ENCODE data around the gene LSM5.
"Not testable (repeated sequence)": the region's sequence is repeated elsewhere in the genome, so short reads cannot be mapped to it uniquely, and the experiment has no call there.

Gene LSM5

DNA sequence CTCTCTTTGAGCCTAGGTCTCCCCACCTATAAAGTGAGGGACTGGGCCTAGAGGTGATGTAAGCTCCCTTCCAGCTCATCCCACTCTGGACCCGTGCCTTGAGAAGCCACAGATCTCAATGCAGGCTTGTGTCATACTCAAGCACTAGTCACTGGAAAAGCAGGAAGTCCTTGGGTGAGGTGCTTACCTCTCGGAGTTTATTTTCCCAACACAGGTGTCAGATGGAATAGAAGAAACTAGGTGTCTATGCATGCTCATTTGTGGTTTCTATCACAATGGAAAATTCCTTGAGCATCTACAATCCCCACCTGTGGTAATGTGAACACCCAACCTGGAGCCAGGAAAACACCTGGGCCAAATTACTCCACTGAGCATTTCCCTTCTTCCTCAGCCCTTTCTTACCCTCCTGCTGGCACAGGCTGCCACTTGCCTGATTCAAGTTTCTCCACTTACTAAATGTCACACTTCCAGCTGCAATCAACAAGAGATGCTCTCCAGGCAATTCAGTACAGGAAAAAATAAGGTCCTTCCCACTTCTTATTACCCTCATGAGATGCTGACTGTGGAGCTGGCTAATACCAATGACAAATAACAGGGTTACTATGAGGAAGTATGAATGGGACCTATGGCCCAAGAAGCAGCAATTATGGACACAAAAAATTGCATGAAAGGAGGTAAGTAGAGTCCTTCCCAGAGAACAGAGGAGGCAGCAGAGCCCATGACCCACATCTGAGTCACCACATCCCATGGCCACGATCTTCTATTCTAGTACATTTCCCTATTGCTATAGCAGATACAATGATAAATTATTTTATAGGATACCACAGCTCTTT lies 13.1 kb downstream of the LSM5 start:
- H3K27me3 ChIP-seq (ENCODE audit: control insufficient read depth, insufficient read depth, low read length) = no peaks in the 10 kb centered on the region
- H3K4me1 ChIP-seq (ENCODE audit: control insufficient read depth, insufficient read depth, low read length) = no peaks in the 10 kb centered on the region
- no peak overlapping the region for H3K9ac ChIP-seq (ENCODE audit: low read depth, low read length)
- H3K9me3 ChIP-seq (ENCODE audit: control insufficient read depth, insufficient read depth, low read length) = no peaks in the 10 kb centered on the region
- H3K4me3 ChIP-seq (ENCODE audit: low read depth, low read length) = no peak overlapping the region
- no peaks in the 10 kb centered on the region for H3K36me3 ChIP-seq (ENCODE audit: control insufficient read depth, insufficient read depth, low read length)

DNA sequence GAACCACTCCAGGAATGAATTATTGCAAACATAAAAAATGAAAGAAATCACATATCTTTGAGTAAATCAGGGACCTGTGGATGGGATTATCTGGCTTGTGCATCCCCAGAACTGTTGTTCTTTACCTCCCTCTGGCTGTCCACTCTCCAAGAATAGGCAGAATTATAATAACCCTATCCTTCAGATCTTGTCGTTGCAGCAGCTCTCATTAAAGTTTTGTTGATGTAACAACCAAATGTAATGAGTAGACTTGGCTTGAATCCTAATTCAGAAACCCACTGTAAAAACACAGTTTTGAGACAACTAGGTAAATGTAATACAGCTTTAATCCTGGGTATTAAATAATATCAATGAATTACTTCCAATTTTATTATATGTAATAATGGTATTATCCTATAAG lies 16.2 kb downstream of the LSM5 start:
- H3K9ac ChIP-seq (ENCODE audit: low read depth, low read length) = no peak overlapping the region

DNA sequence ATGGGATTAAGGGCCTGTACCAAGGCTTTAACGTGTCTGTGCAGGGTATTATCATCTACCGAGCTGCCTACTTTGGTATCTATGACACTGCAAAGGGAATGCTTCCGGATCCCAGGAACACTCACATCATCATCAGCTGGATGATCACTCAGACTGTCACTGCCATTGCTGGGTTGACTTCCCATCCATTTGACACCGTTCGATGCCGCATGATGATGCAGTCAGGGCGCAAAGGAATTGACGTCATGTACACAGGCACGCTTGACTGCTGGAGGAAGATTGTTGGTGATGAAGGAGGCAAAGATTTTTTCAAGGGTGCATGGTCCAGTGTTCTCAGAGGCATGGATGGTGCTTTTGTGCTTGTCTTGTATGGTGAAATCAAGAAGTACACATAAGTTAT lies 18.2 kb downstream of the LSM5 start:
- no peaks in the 10 kb centered on the region for H3K27me3 ChIP-seq (ENCODE audit: control insufficient read depth, insufficient read depth, low read length)
- no peaks in the 10 kb centered on the region for H3K4me1 ChIP-seq (ENCODE audit: control insufficient read depth, insufficient read depth, low read length)
- no peak overlapping the region for H3K9ac ChIP-seq (ENCODE audit: low read depth, low read length)
- H3K36me3 ChIP-seq (ENCODE audit: control insufficient read depth, insufficient read depth, low read length) = no peaks in the 10 kb centered on the region
- H3K9me3 ChIP-seq (ENCODE audit: control insufficient read depth, insufficient read depth, low read length) = no peaks in the 10 kb centered on the region
- H3K4me3 ChIP-seq (ENCODE audit: low read depth, low read length) = no peak overlapping the region

More for the DNA sequence above, 16.2 kb downstream of the LSM5 start:
- Histone ChIP-seq H3K27me3 (ENCODE audit: control insufficient read depth, insufficient read depth, low read length) (no peaks in the 10 kb centered on the region), H3K4me1 (ENCODE audit: control insufficient read depth, insufficient read depth, low read length) (no peaks in the 10 kb centered on the region), H3K36me3 (ENCODE audit: control insufficient read depth, insufficient read depth, low read length) (no peaks in the 10 kb centered on the region), H3K4me3 (ENCODE audit: low read depth, low read length) (no peak overlapping the region), H3K9me3 (ENCODE audit: control insufficient read depth, insufficient read depth, low read length) (no peaks in the 10 kb centered on the region)

DNA sequence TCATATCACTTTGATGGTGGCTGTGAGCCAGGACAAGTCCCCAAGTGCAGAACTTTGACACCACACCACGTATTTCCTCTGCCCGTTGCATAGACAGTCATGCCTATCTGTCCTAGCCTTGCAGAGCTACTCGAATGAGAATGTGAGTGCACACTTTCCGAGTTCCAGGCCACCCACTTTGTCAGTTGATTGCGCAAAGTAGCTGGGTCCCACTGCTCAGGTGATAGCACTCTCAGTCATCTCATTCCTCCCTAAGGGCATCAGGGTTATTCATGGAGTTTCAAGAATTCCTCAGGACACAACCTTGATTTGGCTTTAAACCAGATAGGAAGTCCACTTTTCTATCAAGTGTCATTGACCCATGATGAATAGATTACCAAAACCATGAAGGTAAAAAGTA lies 19.3 kb downstream of the LSM5 start:
- no peak overlapping the region for H3K4me3 ChIP-seq (ENCODE audit: low read depth, low read length)
- no peaks in the 10 kb centered on the region for H3K9me3 ChIP-seq (ENCODE audit: control insufficient read depth, insufficient read depth, low read length)
- H3K36me3 ChIP-seq (ENCODE audit: control insufficient read depth, insufficient read depth, low read length) = no peaks in the 10 kb centered on the region
- H3K9ac ChIP-seq (ENCODE audit: low read depth, low read length) = no peak overlapping the region
- H3K4me1 ChIP-seq (ENCODE audit: control insufficient read depth, insufficient read depth, low read length) = no peaks in the 10 kb centered on the region
- H3K27me3 ChIP-seq (ENCODE audit: control insufficient read depth, insufficient read depth, low read length) = no peaks in the 10 kb centered on the region

DNA sequence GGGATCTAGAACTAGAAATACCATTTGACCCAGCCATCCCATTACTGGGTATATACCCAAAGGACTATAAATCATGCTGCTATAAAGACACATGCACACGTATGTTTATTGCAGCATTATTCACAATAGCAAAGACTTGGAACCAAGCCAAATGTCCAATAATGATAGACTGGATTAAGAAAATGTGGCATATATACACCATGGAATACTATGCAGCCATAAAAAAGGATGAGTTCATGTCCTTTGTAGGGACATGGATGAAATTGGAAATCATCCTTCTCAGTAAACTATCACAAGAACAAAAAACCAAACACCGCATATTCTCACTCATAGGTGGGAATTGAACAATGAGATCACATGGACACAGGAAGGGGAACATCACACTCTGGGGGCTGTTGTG lies 20.2 kb downstream of the LSM5 start:
- H3K4me3 ChIP-seq (ENCODE audit: low read depth, low read length); H3K9ac ChIP-seq (ENCODE audit: low read depth, low read length); H3K36me3 ChIP-seq (ENCODE audit: control insufficient read depth, insufficient read depth, low read length); H3K27me3 ChIP-seq (ENCODE audit: control insufficient read depth, insufficient read depth, low read length); H3K4me1 ChIP-seq (ENCODE audit: control insufficient read depth, insufficient read depth, low read length); H3K9me3 ChIP-seq (ENCODE audit: control insufficient read depth, insufficient read depth, low read length): not testable (repeated sequence)

DNA sequence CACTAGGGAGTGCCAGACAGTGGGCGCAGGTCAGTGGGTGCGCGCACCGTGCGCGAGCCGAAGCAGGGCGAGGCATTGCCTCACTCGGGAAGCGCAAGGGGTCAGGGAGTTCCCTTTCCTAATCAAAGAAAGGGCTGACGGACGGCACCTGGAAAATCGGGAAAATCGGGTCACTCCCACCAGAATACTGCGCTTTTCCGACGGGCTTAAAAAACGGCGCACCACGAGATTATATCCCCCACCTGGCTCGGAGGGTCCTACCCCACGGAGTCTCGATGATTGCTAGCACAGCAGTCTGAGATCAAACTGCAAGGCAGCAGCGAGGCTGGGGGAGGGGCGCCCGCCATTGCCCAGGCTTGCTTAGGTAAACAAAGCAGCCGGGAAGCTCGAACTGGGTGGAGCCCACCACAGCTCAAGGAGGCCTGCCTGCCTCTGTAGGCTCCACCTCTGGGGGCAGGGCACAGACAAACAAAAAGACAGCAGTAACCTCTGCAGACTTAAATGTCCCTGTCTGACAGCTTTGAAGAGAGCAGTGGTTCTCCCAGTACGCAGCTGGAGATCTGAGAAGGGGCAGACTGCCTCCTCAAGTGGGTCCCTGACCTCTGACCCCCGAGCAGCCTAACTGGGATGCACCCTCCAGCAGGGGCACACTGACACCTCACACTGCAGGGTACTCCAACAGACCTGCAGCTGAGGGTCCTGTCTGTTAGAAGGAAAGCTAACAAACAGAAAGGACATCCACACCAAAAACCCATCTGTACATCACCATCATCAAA lies 25.4 kb downstream of the LSM5 start:
- not testable (repeated sequence) for H3K27me3 ChIP-seq (ENCODE audit: control insufficient read depth, insufficient read depth, low read length); H3K4me1 ChIP-seq (ENCODE audit: control insufficient read depth, insufficient read depth, low read length); H3K9ac ChIP-seq (ENCODE audit: low read depth, low read length); H3K36me3 ChIP-seq (ENCODE audit: control insufficient read depth, insufficient read depth, low read length); H3K9me3 ChIP-seq (ENCODE audit: control insufficient read depth, insufficient read depth, low read length)
- H3K4me3 ChIP-seq (ENCODE audit: low read depth, low read length) = peak overlapping the region; percentile 37

DNA sequence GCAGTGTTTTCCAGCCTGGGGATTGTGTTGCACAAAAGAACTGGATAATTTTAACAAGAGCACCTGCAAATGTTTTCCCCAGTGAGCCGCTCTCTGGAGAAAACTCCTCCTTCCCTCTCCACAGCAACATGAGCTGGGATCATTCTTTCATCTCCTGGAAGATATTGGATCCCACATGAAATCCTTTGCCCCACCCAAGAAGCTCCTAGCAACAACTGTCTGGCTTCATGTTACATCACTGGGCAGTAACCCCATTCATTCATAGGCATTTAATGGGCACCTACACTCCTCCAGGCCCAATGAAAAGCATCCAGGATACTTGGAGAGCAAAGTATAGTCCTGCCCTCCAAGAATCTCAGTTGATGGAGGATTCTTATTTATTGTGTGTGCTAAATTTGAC lies 27.2 kb downstream of the LSM5 start:
- no peak overlapping the region for H3K9ac ChIP-seq (ENCODE audit: low read depth, low read length)
- H3K27me3 ChIP-seq (ENCODE audit: control insufficient read depth, insufficient read depth, low read length) = no peaks in the 10 kb centered on the region
- no peaks in the 10 kb centered on the region for H3K4me1 ChIP-seq (ENCODE audit: control insufficient read depth, insufficient read depth, low read length)
- H3K9me3 ChIP-seq (ENCODE audit: control insufficient read depth, insufficient read depth, low read length) = no peaks in the 10 kb centered on the region
- no peaks in the 10 kb centered on the region for H3K36me3 ChIP-seq (ENCODE audit: control insufficient read depth, insufficient read depth, low read length)
- no peak overlapping the region for H3K4me3 ChIP-seq (ENCODE audit: low read depth, low read length)

DNA sequence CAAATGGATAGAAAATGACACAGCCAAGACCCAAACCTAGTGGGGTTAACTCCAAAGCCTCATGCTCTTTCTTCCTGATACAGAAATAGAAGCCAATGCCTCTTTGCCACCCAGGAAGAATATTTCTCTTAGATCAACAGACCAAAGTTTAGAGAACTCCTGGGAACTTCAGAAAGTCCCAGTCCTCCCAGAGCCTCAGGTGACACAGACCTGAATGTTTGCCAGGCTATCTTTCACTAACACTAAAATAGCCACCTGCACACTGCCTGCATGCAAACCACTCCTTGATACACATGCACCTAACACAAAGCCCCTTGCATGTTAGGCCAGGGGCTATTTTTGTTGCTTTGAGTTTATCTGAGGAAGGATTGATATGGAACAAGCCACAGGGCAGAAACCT lies 27.7 kb downstream of the LSM5 start:
- Histone ChIP-seq H3K36me3 (ENCODE audit: control insufficient read depth, insufficient read depth, low read length) (no peaks in the 10 kb centered on the region), H3K9me3 (ENCODE audit: control insufficient read depth, insufficient read depth, low read length) (no peaks in the 10 kb centered on the region), H3K9ac (ENCODE audit: low read depth, low read length) (no peak overlapping the region), H3K27me3 (ENCODE audit: control insufficient read depth, insufficient read depth, low read length) (no peaks in the 10 kb centered on the region), H3K4me3 (ENCODE audit: low read depth, low read length) (no peak overlapping the region), H3K4me1 (ENCODE audit: control insufficient read depth, insufficient read depth, low read length) (no peaks in the 10 kb centered on the region)

DNA sequence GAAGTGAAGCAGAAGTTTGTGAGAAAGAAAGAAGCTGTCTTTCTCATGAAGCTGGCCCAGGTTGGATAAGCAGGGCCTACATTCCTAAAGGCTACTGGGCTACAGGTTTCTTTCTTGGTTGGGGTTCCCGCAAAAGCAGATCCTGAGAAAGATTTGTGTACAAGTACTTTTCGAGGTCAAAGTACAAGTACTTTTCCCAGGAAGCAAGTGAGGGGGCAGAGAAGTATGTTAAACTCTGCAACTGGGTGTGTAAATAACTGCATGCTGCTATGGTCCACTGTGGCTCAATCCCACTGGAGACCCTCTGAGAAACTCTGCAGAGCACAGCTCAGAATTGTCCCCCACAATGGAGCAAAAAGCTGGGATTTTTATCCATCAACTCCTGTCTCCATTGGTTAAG lies 28.7 kb downstream of the LSM5 start:
- Histone ChIP-seq H3K27me3 (ENCODE audit: control insufficient read depth, insufficient read depth, low read length) (no peaks in the 10 kb centered on the region), H3K4me3 (ENCODE audit: low read depth, low read length) (no peak overlapping the region), H3K36me3 (ENCODE audit: control insufficient read depth, insufficient read depth, low read length) (no peaks in the 10 kb centered on the region), H3K4me1 (ENCODE audit: control insufficient read depth, insufficient read depth, low read length) (no peaks in the 10 kb centered on the region), H3K9ac (ENCODE audit: low read depth, low read length) (no peak overlapping the region), H3K9me3 (ENCODE audit: control insufficient read depth, insufficient read depth, low read length) (no peaks in the 10 kb centered on the region)

DNA sequence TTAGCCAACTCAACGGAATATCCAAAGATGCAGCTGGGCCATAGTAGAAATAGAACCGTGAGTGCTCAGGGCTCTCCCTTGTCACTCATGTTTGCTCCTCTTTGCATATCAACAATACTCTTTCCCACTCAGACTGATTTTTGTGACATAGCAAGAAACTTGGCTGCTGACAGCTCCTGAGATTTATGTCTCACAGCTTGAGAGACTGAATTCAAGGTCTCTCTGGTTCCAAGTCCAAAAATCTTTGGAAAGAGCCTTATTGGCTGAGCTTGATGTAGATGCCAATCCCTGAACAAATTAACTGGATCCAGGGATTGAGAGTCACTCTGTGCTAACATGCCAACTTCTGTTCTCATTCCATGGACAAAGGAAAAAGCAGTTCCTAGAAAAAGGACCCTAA lies 30.4 kb downstream of the LSM5 start:
- Histone ChIP-seq H3K4me3 (ENCODE audit: low read depth, low read length) (no peak overlapping the region), H3K9me3 (ENCODE audit: control insufficient read depth, insufficient read depth, low read length) (no peaks in the 10 kb centered on the region), H3K36me3 (ENCODE audit: control insufficient read depth, insufficient read depth, low read length) (no peaks in the 10 kb centered on the region), H3K27me3 (ENCODE audit: control insufficient read depth, insufficient read depth, low read length) (no peaks in the 10 kb centered on the region), H3K4me1 (ENCODE audit: control insufficient read depth, insufficient read depth, low read length) (no peaks in the 10 kb centered on the region), H3K9ac (ENCODE audit: low read depth, low read length) (no peak overlapping the region)

DNA sequence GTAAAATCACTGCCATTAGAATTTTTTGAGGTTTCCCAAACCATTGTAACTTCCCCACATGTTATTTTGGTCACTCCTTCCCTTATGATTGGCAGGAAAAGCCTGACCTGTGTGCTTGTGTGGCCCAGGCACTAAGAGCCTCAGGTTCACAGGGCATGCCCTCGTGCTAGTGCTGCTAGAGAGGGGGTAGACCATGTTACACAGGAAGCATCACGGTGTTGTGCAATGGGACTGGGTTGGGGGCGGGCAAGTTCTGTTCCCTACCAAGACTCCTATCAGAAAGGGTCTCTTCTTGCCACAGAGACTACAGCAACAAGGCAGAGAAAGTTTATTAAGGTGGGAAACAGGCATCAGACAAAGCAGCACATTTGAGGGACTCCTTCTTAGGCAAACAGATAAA lies 32.2 kb downstream of the LSM5 start:
- H3K9me3 ChIP-seq (ENCODE audit: control insufficient read depth, insufficient read depth, low read length) = no peaks in the 10 kb centered on the region
- H3K27me3 ChIP-seq (ENCODE audit: control insufficient read depth, insufficient read depth, low read length) = no peaks in the 10 kb centered on the region
- no peak overlapping the region for H3K4me3 ChIP-seq (ENCODE audit: low read depth, low read length)
- no peak overlapping the region for H3K9ac ChIP-seq (ENCODE audit: low read depth, low read length)
- no peaks in the 10 kb centered on the region for H3K4me1 ChIP-seq (ENCODE audit: control insufficient read depth, insufficient read depth, low read length)
- H3K36me3 ChIP-seq (ENCODE audit: control insufficient read depth, insufficient read depth, low read length) = no peaks in the 10 kb centered on the region

DNA sequence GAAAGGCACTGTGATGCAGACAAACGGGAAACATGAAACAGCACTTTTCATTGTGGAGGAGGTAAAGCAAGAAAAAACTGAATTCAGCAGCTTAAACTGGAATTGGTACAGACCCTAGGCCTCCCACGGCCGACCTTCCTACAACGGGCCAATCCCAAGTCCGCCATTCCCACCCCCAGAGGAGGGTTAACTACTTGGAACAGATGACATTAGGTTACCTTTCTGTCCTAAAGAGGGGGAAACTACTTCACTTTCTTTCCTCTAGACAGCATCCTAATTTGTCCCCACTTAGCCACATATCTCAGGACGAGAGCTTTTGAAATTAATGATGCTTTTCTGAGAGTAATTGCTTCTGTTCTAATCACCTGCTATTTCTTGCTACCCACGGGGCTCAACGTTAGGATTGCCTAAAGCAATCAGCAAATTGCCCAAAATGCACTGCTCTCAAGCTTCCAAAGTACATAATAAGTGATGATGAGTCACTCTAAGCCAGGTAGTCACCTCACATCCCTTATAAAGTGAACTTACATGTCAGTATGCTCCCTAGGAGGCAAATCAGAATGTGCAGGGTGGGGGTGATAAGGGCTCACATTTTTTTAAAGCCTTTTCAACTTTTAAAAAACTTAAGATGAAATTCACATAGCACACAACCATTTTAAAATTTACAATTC lies 36.7 kb downstream of the LSM5 start:
- Histone ChIP-seq H3K9ac (ENCODE audit: low read depth, low read length) (no peak overlapping the region), H3K4me3 (ENCODE audit: low read depth, low read length) (no peak overlapping the region), H3K9me3 (ENCODE audit: control insufficient read depth, insufficient read depth, low read length) (peaks cover 2% of the 10 kb centered on the region), H3K36me3 (ENCODE audit: control insufficient read depth, insufficient read depth, low read length) (no peaks in the 10 kb centered on the region), H3K4me1 (ENCODE audit: control insufficient read depth, insufficient read depth, low read length) (no peaks in the 10 kb centered on the region), H3K27me3 (ENCODE audit: control insufficient read depth, insufficient read depth, low read length) (no peaks in the 10 kb centered on the region)
